Left renal pelvis (tissue), 4 donors: ENCODE results near the gene DNAH1. TPM values are rescaled to one million over a fixed set of nuclear protein-coding genes. Genes with fewer than 3 reads are reported as not detected.

Source experiments
- DNase-seq, 4 donors: peaks; one replicate each; pipeline ENCODE4 v3.0.0-alpha.2; 2013; ENCODE audit warnings: low read depth in 4 of 4, low spot score in 3 of 4
- polyA plus RNA-seq, 4 donors: library from polyadenylated mRNA; unstranded; fragments of 120-200 nt; gene quantifications; one replicate each; pipeline ENCODE4 v1.2.1, GENCODE V29; 2013; ENCODE audit not compliant: insufficient read length in 4 of 4

DNAH1 gene
- polyA plus RNA-seq, 4 donors = 5.6 to 12.7 (median 7.7) TPM

GRCh38 chr3:52355526-52355925 lies 39.4 kb downstream of the DNAH1 start:
- DNase-seq = no peak

- DNase-seq = no peak
These were observed 40.0 kb downstream of the DNAH1 start for GRCh38 chr3:52356126-52356525.

GRCh38 chr3:52357151-52358080 lies 41.3 kb downstream of the DNAH1 start:
- no peak for DNase-seq

- DNase-seq = no peak
These were observed 42.3 kb downstream of the DNAH1 start for GRCh38 chr3:52358362-52358940.

- no peak for DNase-seq
These were observed 43.2 kb downstream of the DNAH1 start for GRCh38 chr3:52359116-52359855.

GRCh38 chr3:52361011-52361410 lies 44.9 kb downstream of the DNAH1 start:
- DNase-seq = no peak

- no peak for DNase-seq
These were observed 45.3 kb downstream of the DNAH1 start for GRCh38 chr3:52361454-52361853.

GRCh38 chr3:52361898-52362297 lies 45.8 kb downstream of the DNAH1 start:
- peak in 2 of 4 donors; percentile 12 to 32 for DNase-seq

GRCh38 chr3:52364322-52365035 lies 48.4 kb downstream of the DNAH1 start:
- DNase-seq = no peak

- no peak for DNase-seq
These were observed 50.4 kb downstream of the DNAH1 start for GRCh38 chr3:52366527-52366926.

- no peak for DNase-seq
These were observed 52.1 kb downstream of the DNAH1 start for GRCh38 chr3:52367891-52368880.

GRCh38 chr3:52370531-52370930 lies 54.4 kb downstream of the DNAH1 start:
- DNase-seq = no peak

GRCh38 chr3:52372822-52373504 lies 56.8 kb downstream of the DNAH1 start:
- no peak for DNase-seq

- no peak for DNase-seq
These were observed 57.6 kb downstream of the DNAH1 start for GRCh38 chr3:52373676-52374075.

- no peak for DNase-seq
These were observed 58.1 kb downstream of the DNAH1 start for GRCh38 chr3:52374173-52374572.

GRCh38 chr3:52379610-52380009 lies 63.5 kb downstream of the DNAH1 start:
- DNase-seq = no peak

- DNase-seq = no peak
These were observed 63.9 kb downstream of the DNAH1 start for GRCh38 chr3:52380023-52380422.

- no peak for DNase-seq
These were observed 65.5 kb downstream of the DNAH1 start for GRCh38 chr3:52381623-52382022.

GRCh38 chr3:52383446-52383845 lies 67.3 kb downstream of the DNAH1 start:
- DNase-seq = no peak
